K562 (cell line): ENCODE results near the gene PTPRU. TPM values are rescaled to one million over a fixed set of nuclear protein-coding genes. Genes with fewer than 3 reads are reported as not detected.

Source experiments
- ATAC-seq: fragments of 200-7000 bp; cut with Tn5 transposase; 3 replicates; pipeline ENCODE4 v1.9.1; 2020; ENCODE audit warnings: moderate library complexity
- BruUV-seq: library from RNA; stranded (reverse); fragments of 400-500 nt; replicated peaks from 2 replicates; lab custom pipeline; 2021; lab: Mats Ljungman, UMichigan
- CTCF ChIA-PET: fragments of 300-600 bp; formaldehyde crosslinking; extraction: SDS; loops from one replicate; lab custom pipeline; 2021; ENCODE audit warnings: low intra/inter-chr PET ratio; lab: Yijun Ruan, JAX
- POLR2A ChIA-PET: fragments of 300-600, 350-650 bp; sonication (Branson Sonifier 250); formaldehyde crosslinking; extraction: SDS; loops from one replicate; lab custom pipeline; 2021; ENCODE audit warnings: antibody characterized with exemption, inconsistent platforms; lab: Yijun Ruan, JAX
- DNase-seq, 4 experiments: peaks; one replicate each; pipeline versions ENCODE4 v3.0.0 to v3.0.0-alpha.2; 2011 to 2018; ENCODE audit warnings: low spot score in 3 of 4, mixed read lengths in 3 of 4; ENCODE audit errors: extremely low read depth in 1 of 4
- FAIRE-seq: peaks from 2 replicates; lab custom pipeline; 2011; peaks lifted over from hg19 to GRCh38; lab: Jason Lieb, UNC
- H2AFZ ChIP-seq: 2 replicates; pipeline ENCODE4 v1.6.0; 2011; ENCODE audit warnings: low read depth, low read length, control low read depth, inconsistent platforms
- H3K27ac ChIP-seq: fragments of 200-600 bp; 3 replicates; pipeline ENCODE4 v1.8.0; 2011; ENCODE audit warnings: low read depth, mild to moderate bottlenecking, control low read depth, inconsistent platforms, low read length, moderate library complexity, mixed read lengths; ENCODE audit errors: extremely low read depth
- H3K27me3 ChIP-seq, 2 experiments: fragments of 300-600 bp in 1 of 2; 2 replicates in 1 of 2; 3 replicates in 1 of 2; pipeline versions ENCODE4 v1.6.0 to v1.8.0; 2011; ENCODE audit warnings: inconsistent platforms in 2 of 2, low read length in 2 of 2, mild to moderate bottlenecking in 1 of 2, mixed read lengths in 1 of 2, moderate library complexity in 1 of 2; ENCODE audit not compliant: control insufficient read depth in 2 of 2, insufficient read depth in 2 of 2
- H3K36me3 ChIP-seq: fragments of 300-600 bp; 3 replicates; pipeline ENCODE4 v1.8.0; 2011; ENCODE audit warnings: mild to moderate bottlenecking, low read length, inconsistent platforms; ENCODE audit not compliant: control insufficient read depth, insufficient read depth
- H3K4me1 ChIP-seq, 2 experiments: fragments of 200-600 bp in 1 of 2; replicated peaks in 1 of 2; 2 replicates in 1 of 2; 3 replicates in 1 of 2; pipeline versions ENCODE4 v1.5.1 to v1.8.0; 2011; ENCODE audit warnings: inconsistent platforms in 2 of 2, low read length in 2 of 2, mild to moderate bottlenecking in 1 of 2, mixed read lengths in 1 of 2, moderate library complexity in 1 of 2; ENCODE audit not compliant: control insufficient read depth in 2 of 2, insufficient read depth in 2 of 2
- H3K4me2 ChIP-seq: 2 replicates; pipeline ENCODE4 v1.6.1; 2011; ENCODE audit warnings: low read length, control low read depth, inconsistent platforms, mixed read lengths; ENCODE audit not compliant: insufficient read depth
- H3K4me3 ChIP-seq: fragments of 200-600 bp; sonication (generic), shearing (Covaris generic); 2 replicates; pipeline ENCODE4 v1.5.1; 2016; ENCODE audit warnings: control low read depth, inconsistent platforms
- H3K79me2 ChIP-seq: fragments of 200-600 bp; 3 replicates; pipeline ENCODE4 v1.8.0; 2011; ENCODE audit warnings: low read length, inconsistent platforms; ENCODE audit not compliant: control insufficient read depth, insufficient read depth
- H3K9ac ChIP-seq, 2 experiments: 2 replicates each; pipeline versions ENCODE4 v1.6.0 to v1.6.1; 2011; ENCODE audit warnings: low read depth in 2 of 2, low read length in 2 of 2, control low read depth in 1 of 2, inconsistent platforms in 1 of 2, mild to moderate bottlenecking in 1 of 2, mixed read lengths in 1 of 2; ENCODE audit not compliant: insufficient read depth in 1 of 2
- H3K9me1 ChIP-seq: one replicate; pipeline ENCODE4 v1.6.0; 2011; ENCODE audit warnings: inconsistent platforms, mild to moderate bottlenecking, low read length, moderate library complexity; ENCODE audit not compliant: control insufficient read depth, insufficient read depth
- H3K9me3 ChIP-seq: replicated peaks from 2 replicates; pipeline ENCODE4 v1.5.1; 2011; ENCODE audit warnings: low read depth, low read length, inconsistent platforms; ENCODE audit not compliant: control insufficient read depth, insufficient read depth
- H4K20me1 ChIP-seq: replicated peaks from 2 replicates; pipeline ENCODE4 v1.6.1; 2011; ENCODE audit warnings: low read length, inconsistent platforms, mixed read lengths; ENCODE audit not compliant: control insufficient read depth, insufficient read depth
- ETV6 ChIP-seq, 3 experiments: fragments of 150-350 bp in 1 of 3; sonication (generic) in 1 of 3; formaldehyde crosslinking in 1 of 3; IDR thresholded peaks; 2 replicates each; pipeline versions ENCODE4 v1.6.1 to v1.8.0; 2014 to 2022; ENCODE audit warnings: borderline replicate concordance in 2 of 3, low read depth in 2 of 3, antibody characterized with exemption in 1 of 3, low read length in 1 of 3, mild to moderate bottlenecking in 1 of 3, missing genetic modification reagents in 1 of 3
- FOXM1 ChIP-seq, 2 experiments: fragments of 450-650 bp in 1 of 2; sonication (generic) in 1 of 2; formaldehyde crosslinking in 1 of 2; IDR thresholded peaks; 2 replicates each; pipeline versions ENCODE4 v1.6.1 to v1.9.0; 2017 to 2022; ENCODE audit warnings: low read depth in 2 of 2, mild to moderate bottlenecking in 2 of 2, missing genetic modification reagents in 1 of 2, moderate library complexity in 1 of 2
- USF2 ChIP-seq: sonication (generic); formaldehyde crosslinking; IDR thresholded peaks from 2 replicates; pipeline ENCODE4 v1.5.0; 2020; ENCODE audit warnings: missing genetic modification reagents
- WGBS: fragments of 100-300 bp; shearing (Covaris generic); methylation state at CpG from one replicate; pipeline ENCODE4 v1.1.6; 2016; ENCODE audit warnings: low coverage, mixed read lengths; ENCODE audit not compliant: insufficient coverage; ENCODE audit errors: missing lambda C conversion rate; 5-methylcytosine and 5-hydroxymethylcytosine counted together
- in situ Hi-C: fragments of 300-500 bp; cut with MboI; formaldehyde crosslinking; loops from 4 replicates; pipeline ENCODE4 v1.15.0; 2018; ENCODE audit warnings: inconsistent platforms, mixed read lengths
- intact Hi-C: fragments of 100-400 bp; cut with micrococcal nuclease; formaldehyde crosslinking; loops from 2 replicates; pipeline ENCODE4 v1.14.2; 2022
- polyA plus RNA-seq, 8 experiments: library from polyadenylated mRNA; depleted of rRNA in 4 of 8; stranded (reverse) in 5 of 8; unstranded in 3 of 8; fragments of >200 nt; fragmentation: Nextera tagmentation in 2 of 8; fragmentation: Illumina TruSeq in 1 of 8; extraction: Ambion mirVana in 2 of 8; extraction: Trizol in 1 of 8; gene quantifications; 2 replicates each; pipeline versions ENCODE4 v1.2.1 to v1.2.3, GENCODE V29; 2011 to 2014; ENCODE audit warnings: inconsistent platforms in 1 of 8, missing spikeins in 1 of 8
- total RNA-seq, 7 experiments: library from RNA; depleted of rRNA in 6 of 7; stranded (reverse); fragments of >200 nt in 6 of 7; fragmentation: Illumina TruSeq in 2 of 7; extraction: Trizol in 2 of 7; gene quantifications; 2 replicates each; pipeline versions ENCODE4 v1.2.1 to v1.2.3, GENCODE V29; 2011 to 2021; ENCODE audit warnings: low replicate concordance in 1 of 7
- TF ChIP-seq, protein P1 (sequence below): sonication (generic); formaldehyde crosslinking; IDR thresholded peaks from 2 replicates; pipeline ENCODE4 v1.8.0; 2022; ENCODE audit warnings: mild to moderate bottlenecking, low read depth, missing genetic modification reagents

PTPRU gene
- total and polyA plus RNA-seq, 9 of the 15 experiments (the other 6 are each of a cell fraction or from before 2014, with no cell fraction given) = 0.01 to 2.9 (median 1.0) TPM

DNA sequence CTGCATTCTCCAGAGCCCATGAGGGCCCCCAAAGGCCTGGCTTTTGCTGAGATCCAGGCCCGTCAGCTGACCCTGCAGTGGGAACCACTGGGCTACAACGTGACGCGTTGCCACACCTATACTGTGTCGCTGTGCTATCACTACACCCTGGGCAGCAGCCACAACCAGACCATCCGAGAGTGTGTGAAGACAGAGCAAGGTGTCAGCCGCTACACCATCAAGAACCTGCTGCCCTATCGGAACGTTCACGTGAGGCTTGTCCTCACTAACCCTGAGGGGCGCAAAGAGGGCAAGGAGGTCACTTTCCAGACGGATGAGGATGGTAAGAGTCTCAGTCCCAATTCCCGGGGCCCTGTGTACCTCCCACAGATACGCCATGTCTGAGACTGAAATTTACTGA is 39.1 kb downstream of the PTPRU start:
- no peaks in the 10 kb centered on the region for H3K79me2 ChIP-seq
- peak; percentile 15 for FAIRE-seq
- H3K36me3 ChIP-seq = no peaks in the 10 kb centered on the region
- POLR2A ChIA-PET = no interaction called here
- no peaks in the 10 kb centered on the region; the same call in 1 of the 2 replicates for H4K20me1 ChIP-seq
- intact Hi-C loops (no loop called here), in situ Hi-C loops (no loop called here)
- H2AFZ ChIP-seq = no peak overlapping the region
- no peak for DNase-seq
- BruUV-seq = no TSS peak
- CTCF ChIA-PET = no interaction called here
- H3K9ac ChIP-seq = peak overlapping the region in 1 of 2 experiments; percentile 70; a peak in 1 of 4 replicates
- H3K9me3 ChIP-seq = no peaks in the 10 kb centered on the region
- TF ChIP-seq FOXM1 (IDR thresholded peaks at IDR 0.05; ENCODE audit: low read depth) (no peak), FOXM1 (CRISPR knock-in tag; IDR thresholded peaks at IDR 0.05; ENCODE audit: low read depth) (no peak), USF2 (CRISPR knock-in tag) (0 out of 2 replicates have a peak, but pooled peaks have one; percentile 4), ETV6 (IDR thresholded peaks at IDR 0.05; ENCODE audit: borderline replicate concordance in 1 of 2, low read depth in 2 of 2, low read length in 1 of 2) (no peak), ETV6 (CRISPR knock-in tag; IDR thresholded peaks at IDR 0.05; ENCODE audit: borderline replicate concordance) (no peak)
- TF ChIP-seq, protein P1, sequence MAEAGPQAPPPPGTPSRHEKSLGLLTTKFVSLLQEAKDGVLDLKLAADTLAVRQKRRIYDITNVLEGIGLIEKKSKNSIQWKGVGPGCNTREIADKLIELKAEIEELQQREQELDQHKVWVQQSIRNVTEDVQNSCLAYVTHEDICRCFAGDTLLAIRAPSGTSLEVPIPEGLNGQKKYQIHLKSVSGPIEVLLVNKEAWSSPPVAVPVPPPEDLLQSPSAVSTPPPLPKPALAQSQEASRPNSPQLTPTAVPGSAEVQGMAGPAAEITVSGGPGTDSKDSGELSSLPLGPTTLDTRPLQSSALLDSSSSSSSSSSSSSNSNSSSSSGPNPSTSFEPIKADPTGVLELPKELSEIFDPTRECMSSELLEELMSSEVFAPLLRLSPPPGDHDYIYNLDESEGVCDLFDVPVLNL (CRISPR knock-in tag) = 0 out of 2 replicates have a peak, but pooled peaks have one; percentile 23
- peaks cover 28 to 47% of the 10 kb centered on the region in 2 experiments for H3K27me3 ChIP-seq
- H3K4me3 ChIP-seq = no peak overlapping the region
- H3K27ac ChIP-seq = no peak overlapping the region
- peaks cover 0 to 6% of the 10 kb centered on the region in 2 experiments; a peak in 1 of 5 replicates for H3K4me1 ChIP-seq
- peak; percentile 49 for ATAC-seq
- WGBS = 4% methylated on average over 14 of the region's 14 CpGs
- H3K9me1 ChIP-seq = no peaks in the 10 kb centered on the region
- H3K4me2 ChIP-seq = no peak overlapping the region
